ENCODE data around the gene CDK11B. TPM values are rescaled to one million over a fixed set of nuclear protein-coding genes. Genes with fewer than 3 reads are reported as not detected.

The CDK11B gene
- total RNA-seq, 1 experiment from 2014 or later: 30.1 TPM

- Mint-ChIP-seq H3K36me3 (ENCODE audit: insufficient read depth in 1 of 3, low read depth in 3 of 3) (peaks cover 8 to 10% (median 9%) of the 10 kb centered on the region in 3 experiments; a peak in 5 of 7 replicates), H3K4me3 (no peak overlapping the region; a peak in 1 of 5 replicates)
Observed at GRCh38 chr1:1687846-1688245, 29.0 kb upstream of the CDK11B start.

More at GRCh38 chr1:1687846-1688245, 29.0 kb upstream of the CDK11B start:
- H3K27ac Mint-ChIP-seq: peak overlapping the region; percentile 79 to 87 (median 83); a peak in 4 of 7 replicates
- no peak overlapping the region for H2BK5ac ChIP-seq (ENCODE audit: insufficient read length, low read length)
- H4K20me1 ChIP-seq (ENCODE audit: control insufficient read depth, insufficient read depth, insufficient read length): no peaks in the 10 kb centered on the region
- H3K9me3 ChIP-seq (ENCODE audit: control insufficient read depth, low read depth, low read length): no peaks in the 10 kb centered on the region
- H2AFZ ChIP-seq (ENCODE audit: low read length): no peak overlapping the region
- no peak overlapping the region for H3K27ac ChIP-seq (ENCODE audit: insufficient read length, low read depth, low read length)
- no peak overlapping the region for H2BK20ac ChIP-seq (ENCODE audit: low read depth, low read length, poor library complexity, severe bottlenecking)
- H4K91ac ChIP-seq (ENCODE audit: insufficient read length, low read depth, low read length): no peak overlapping the region
- H3K79me2 ChIP-seq (ENCODE audit: insufficient read depth, low read length): peaks cover 2% of the 10 kb centered on the region; the same call in 1 of the 2 replicates
- no peak overlapping the region for H4K5ac ChIP-seq (ENCODE audit: insufficient read length, low read depth, low read length)
- H2AK5ac ChIP-seq (ENCODE audit: insufficient read length, low read length): no peak overlapping the region
- no peak overlapping the region for H3K56ac ChIP-seq (ENCODE audit: insufficient read length, low read depth, low read length)
- no peak for TF ChIP-seq CTCF (conservative IDR thresholded peaks at IDR 0.05)
- no peak overlapping the region for H3K14ac ChIP-seq (ENCODE audit: insufficient read depth, low read length)
- H3K4ac ChIP-seq (ENCODE audit: low read depth, low read length): no peak overlapping the region
- no peak overlapping the region for H3T11ph ChIP-seq (ENCODE audit: low read length)
- H3K27me3 ChIP-seq (ENCODE audit: insufficient read depth, low read length): no peaks in the 10 kb centered on the region
- H3K79me1 ChIP-seq (ENCODE audit: insufficient read depth, low read depth, low read length, poor library complexity, severe bottlenecking): peaks cover 4% of the 10 kb centered on the region
- H3K18ac ChIP-seq (ENCODE audit: insufficient read length, low read depth, low read length): no peak overlapping the region
- no peak overlapping the region for H3K4me2 ChIP-seq (ENCODE audit: insufficient read depth, insufficient read length, low read length)
- H3K9ac ChIP-seq (ENCODE audit: extremely low read depth, insufficient read length, low read length): no peak overlapping the region
- H2BK12ac ChIP-seq (ENCODE audit: insufficient read length, low read depth, low read length): no peak overlapping the region
- H3K27me3 Mint-ChIP-seq (ENCODE audit: low read depth): no peaks in the 10 kb centered on the region
- H3K4me1 ChIP-seq (ENCODE audit: insufficient read depth, low read length): peaks cover 5% of the 10 kb centered on the region; the same call in 1 of the 2 replicates
- peaks cover 17 to 18% of the 10 kb centered on the region in 2 experiments for H3K4me1 Mint-ChIP-seq
- no peak overlapping the region for H2BK120ac ChIP-seq (ENCODE audit: low read depth, low read length, poor library complexity, severe bottlenecking)
- H2BK15ac ChIP-seq (ENCODE audit: low read depth, low read length): no peak overlapping the region
- DNase-seq: no peak
- WGBS (ENCODE audit: extremely low coverage, insufficient read length, low lambda C conversion rate): no CpG with 5 or more reads among the region's 9 CpGs
- H3K23ac ChIP-seq (ENCODE audit: insufficient read length, low read depth, low read length): no peak overlapping the region
- no peaks in the 10 kb centered on the region for H3K9me3 Mint-ChIP-seq
- no peak overlapping the region for H4K8ac ChIP-seq (replicated peaks; ENCODE audit: insufficient read length, low read depth, low read length)
- H3K23me2 ChIP-seq (ENCODE audit: insufficient read length, low read depth, low read length, poor library complexity, severe bottlenecking): no peaks in the 10 kb centered on the region

Data from H9 (cell line).